Pancreas (tissue), 10 donors: ENCODE data around the gene OR2T8. TPM values are rescaled to one million over a fixed set of nuclear protein-coding genes. Genes with fewer than 3 reads are reported as not detected.

Source experiments
- ATAC-seq, 4 donors: fragments of 200-7000 bp; cut with Tn5 transposase; one replicate each; pipeline versions ENCODE4 v1.8.0 to v1.9.1; 2020; ENCODE audit warnings: mild to moderate bottlenecking in 4 of 4, moderate library complexity in 4 of 4
- DNase-seq, 6 donors: peaks; one replicate each; pipeline ENCODE4 v3.0.0-alpha.2; 2020
- FAIRE-seq: peaks from 2 replicates; lab custom pipeline; 2012; peaks lifted over from hg19 to GRCh38; lab: Jason Lieb, UNC
- H3K27ac ChIP-seq, 4 donors: fragments of 200-600 bp; sonication (generic); 1 replicate in 3 of 4; 2 replicates in 1 of 4; pipeline versions ENCODE4 v1.5.0 to v1.8.0; 2020
- H3K27me3 ChIP-seq, 4 donors: fragments of 200-600 bp; one replicate each; pipeline ENCODE4 v1.8.0; 2021
- H3K36me3 ChIP-seq, 3 donors: fragments of 200-600 bp; sonication (generic) in 1 of 3; one replicate each; pipeline versions ENCODE4 v1.5.0 to v1.8.0; 2020 to 2021
- H3K4me1 ChIP-seq, 3 donors: fragments of 200-600 bp; one replicate each; pipeline ENCODE4 v1.8.0; 2021
- H3K4me3 ChIP-seq, 4 donors: fragments of 200-600 bp; sonication (generic) in 2 of 4; one replicate each; pipeline versions ENCODE4 v1.5.0 to v1.8.0; 2020 to 2021
- H3K9me3 ChIP-seq, 4 donors: fragments of 200-600 bp; one replicate each; pipeline ENCODE4 v1.8.0; 2021
- WGBS, 2 donors: extraction: QIAGEN DNeasy Blood & Tissue Kit; methylation state at CpG; one replicate each; pipeline ENCODE4 v1.1.7; 2013; 5-methylcytosine and 5-hydroxymethylcytosine counted together
- intact Hi-C, 3 donors: fragments of 100-400 bp; cut with DNase I; formaldehyde crosslinking; loops; one replicate each; pipeline versions ENCODE4 v1.11.1 to v1.14.2; 2022
- polyA plus RNA-seq, 2 donors: library from polyadenylated mRNA; stranded (reverse); fragments of 200-250 nt; gene quantifications; one replicate each; pipeline ENCODE4 v1.2.3, GENCODE V29; 2013
- total RNA-seq, 6 donors: library from RNA; stranded (reverse); fragmentation: NEBNext Ultra II Directional in 4 of 6; extraction: Animal tissue kit (Norgen Biotek cat#: 25700) in 4 of 6; gene quantifications; one replicate each; pipeline versions ENCODE4 v1.2.1 to v1.2.4, GENCODE V29; 2021 to 2023
- TF ChIP-seq, protein P1 (sequence below), 4 donors: fragments of 200-600 bp; sonication (generic) in 3 of 4; IDR thresholded peaks; one replicate each; pipeline versions ENCODE4 v1.5.0 to v1.8.0; 2021; ENCODE audit warnings: antibody characterized with exemption in 4 of 4
- donor health status: healthy with polysubstance abuse.
- donor health status: DM: no; HTN: no; CAD: no; lungs with moderate emphysema.
- donor health status: DM: no; HTN: no; CAD: no.
- donor health status: control.
- donor health status: control.
- donor health status: Bipolar disorder and iron deficiency.
- donor health status: DM: yes; HTN: yes; CAD: no.
- donor health status: DM: no; HTN: no; CAD: no.
- donor health status: DM: no; HTN: no; CAD: no.
- donor health status: DM: yes; HTN: yes; CAD: no.

OR2T8 gene
- total and polyA plus RNA-seq, 8 donors: not detected

DNA sequence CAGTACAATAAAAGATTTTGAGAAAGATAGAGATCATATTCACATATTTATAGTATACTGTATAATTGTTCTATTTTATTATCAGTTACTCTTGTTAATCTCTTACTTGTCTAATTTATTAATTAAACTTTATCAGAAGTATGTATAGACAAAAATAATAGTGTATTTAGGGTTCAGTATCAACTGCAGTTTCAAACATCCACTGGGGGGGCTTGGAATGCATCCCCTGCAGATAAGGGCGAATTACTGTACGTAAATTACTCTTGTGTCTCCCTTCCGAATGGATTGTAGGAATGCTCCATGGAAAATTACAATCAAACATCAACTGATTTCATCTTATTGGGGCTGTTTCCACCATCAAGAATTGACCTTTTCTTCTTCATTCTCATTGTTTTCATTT is 28.5 kb downstream of the OR2T8 start, which contains the start of gene OR2L8:
Gene OR2L8, plus strand, starts transcription at position 301 of the 400 bp plus-strand sequence. Its CDS starts 0 bp downstream, at position 301.
- no peak for FAIRE-seq
- Histone ChIP-seq H3K9me3 (no peaks in the 10 kb centered on the region), H3K27ac (no peak within 1 kb of the TSS), H3K36me3 (no peaks in the 10 kb centered on the region), H3K4me1 (no peaks in the 10 kb centered on the region), H3K4me3 (no peak within 1 kb of the TSS), H3K27me3 (no peaks in the 10 kb centered on the region)
- no peak for ATAC-seq
- DNase-seq: no peak
- intact Hi-C loops: no loop called here
- WGBS, 2 donors: 54 to 62% methylated on average over 3 of the region's 3 CpGs
- TF ChIP-seq, protein P1, sequence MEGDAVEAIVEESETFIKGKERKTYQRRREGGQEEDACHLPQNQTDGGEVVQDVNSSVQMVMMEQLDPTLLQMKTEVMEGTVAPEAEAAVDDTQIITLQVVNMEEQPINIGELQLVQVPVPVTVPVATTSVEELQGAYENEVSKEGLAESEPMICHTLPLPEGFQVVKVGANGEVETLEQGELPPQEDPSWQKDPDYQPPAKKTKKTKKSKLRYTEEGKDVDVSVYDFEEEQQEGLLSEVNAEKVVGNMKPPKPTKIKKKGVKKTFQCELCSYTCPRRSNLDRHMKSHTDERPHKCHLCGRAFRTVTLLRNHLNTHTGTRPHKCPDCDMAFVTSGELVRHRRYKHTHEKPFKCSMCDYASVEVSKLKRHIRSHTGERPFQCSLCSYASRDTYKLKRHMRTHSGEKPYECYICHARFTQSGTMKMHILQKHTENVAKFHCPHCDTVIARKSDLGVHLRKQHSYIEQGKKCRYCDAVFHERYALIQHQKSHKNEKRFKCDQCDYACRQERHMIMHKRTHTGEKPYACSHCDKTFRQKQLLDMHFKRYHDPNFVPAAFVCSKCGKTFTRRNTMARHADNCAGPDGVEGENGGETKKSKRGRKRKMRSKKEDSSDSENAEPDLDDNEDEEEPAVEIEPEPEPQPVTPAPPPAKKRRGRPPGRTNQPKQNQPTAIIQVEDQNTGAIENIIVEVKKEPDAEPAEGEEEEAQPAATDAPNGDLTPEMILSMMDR (IDR thresholded peaks at IDR 0.05): no peak

DNA sequence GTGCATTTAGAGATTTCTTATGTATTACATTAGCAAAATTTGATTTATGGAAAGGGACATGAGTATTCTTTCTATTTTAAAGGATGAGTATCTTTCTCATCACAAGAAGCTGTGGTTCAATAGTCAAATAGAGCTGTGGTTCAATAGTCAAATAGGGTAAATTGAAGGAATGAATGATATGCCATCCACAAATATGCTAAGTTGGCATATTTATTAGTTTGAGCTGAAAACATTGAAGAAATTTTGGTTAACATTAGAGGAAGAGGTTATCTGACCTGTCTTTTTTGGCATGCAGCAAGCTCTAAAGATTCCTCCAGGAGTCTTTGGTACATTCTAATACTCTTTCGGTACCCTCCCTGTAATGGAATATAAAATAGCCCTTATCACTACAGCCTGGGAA is 33.4 kb downstream of the OR2T8 start:
- DNase-seq (no peak), ATAC-seq (no peak), FAIRE-seq (no peak)
- 71 to 75% methylated on average over 1 of the region's 1 CpG for WGBS, 2 donors
- Histone ChIP-seq H3K4me3 (no peak overlapping the region), H3K27ac (no peak overlapping the region), H3K27me3 (no peaks in the 10 kb centered on the region), H3K9me3 (no peaks in the 10 kb centered on the region), H3K4me1 (no peaks in the 10 kb centered on the region), H3K36me3 (no peaks in the 10 kb centered on the region)
- TF ChIP-seq, protein P1 (IDR thresholded peaks at IDR 0.05): no peak
- intact Hi-C loops: no loop called here

DNA sequence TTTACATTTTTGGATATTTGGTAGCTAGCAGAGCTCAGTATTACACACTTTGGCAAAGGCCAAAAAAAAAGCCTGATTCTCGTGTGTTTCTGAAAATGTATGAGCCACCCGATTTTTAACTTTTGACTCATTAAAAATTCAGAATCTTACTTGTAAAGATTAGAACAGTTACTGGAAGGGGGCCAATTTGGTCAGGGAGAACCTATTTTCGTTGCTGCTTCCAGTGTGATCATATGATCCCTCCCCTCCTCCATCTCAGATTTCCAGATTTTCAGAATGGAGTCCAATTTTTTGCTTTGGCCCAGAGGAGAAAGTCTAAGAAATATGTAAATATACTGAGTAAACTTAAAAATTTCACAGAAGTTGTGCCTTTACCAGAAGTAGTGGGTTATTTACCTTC is 41.7 kb downstream of the OR2T8 start:
- no peaks in the 10 kb centered on the region for H3K9me3 ChIP-seq
- TF ChIP-seq, protein P1 (IDR thresholded peaks at IDR 0.05): no peak
- no peak for DNase-seq
- H3K27ac ChIP-seq: no peak overlapping the region
- H3K36me3 ChIP-seq: no peaks in the 10 kb centered on the region
- no peak for ATAC-seq
- FAIRE-seq: no peak
- H3K27me3 ChIP-seq: no peaks in the 10 kb centered on the region
- no peak overlapping the region for H3K4me3 ChIP-seq
- 12 to 13% methylated on average over 3 of the region's 3 CpGs for WGBS, 2 donors
- intact Hi-C loops: no loop called here
- no peaks in the 10 kb centered on the region for H3K4me1 ChIP-seq

DNA sequence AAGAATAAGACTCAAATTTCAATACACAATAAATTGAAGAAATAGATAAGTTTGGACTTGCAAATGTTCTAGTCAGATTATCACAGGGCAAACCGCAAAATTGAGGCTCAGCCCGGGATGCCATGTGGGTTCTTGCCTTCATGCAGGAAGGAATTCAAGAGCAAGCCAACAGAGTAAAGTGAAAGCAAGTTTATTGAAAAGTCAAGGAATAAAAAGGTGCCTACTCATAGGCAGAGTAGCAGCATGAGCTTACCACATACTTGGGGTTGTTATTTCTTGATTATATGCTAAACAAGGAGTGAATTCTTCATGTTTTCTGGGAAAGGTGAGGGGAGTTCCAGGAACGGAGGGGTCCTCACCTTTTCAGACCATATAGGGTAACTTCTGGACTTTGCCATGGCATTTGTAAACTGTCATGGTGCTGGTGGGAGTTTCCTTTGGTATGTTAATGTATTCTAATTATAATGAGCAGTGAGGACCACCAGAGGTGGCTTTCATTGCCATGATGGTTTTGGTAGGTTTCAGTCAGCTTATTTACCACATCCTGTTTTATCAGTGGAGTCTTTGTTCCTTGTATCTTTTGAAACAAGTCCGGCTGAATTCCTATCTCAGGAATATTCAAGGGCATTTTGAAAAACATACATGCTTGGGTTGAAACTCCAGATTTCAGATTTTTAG is 43.0 kb downstream of the OR2T8 start:
- Histone ChIP-seq H3K27me3 (no peaks in the 10 kb centered on the region), H3K4me3 (no peak overlapping the region), H3K9me3 (no peaks in the 10 kb centered on the region), H3K4me1 (no peaks in the 10 kb centered on the region), H3K27ac (no peak overlapping the region), H3K36me3 (no peaks in the 10 kb centered on the region)
- intact Hi-C loops: no loop called here
- DNase-seq: no peak
- FAIRE-seq: no peak
- 51 to 52% methylated on average over 4 of the region's 4 CpGs for WGBS, 2 donors
- TF ChIP-seq, protein P1 (IDR thresholded peaks at IDR 0.05): no peak
- ATAC-seq: no peak

DNA sequence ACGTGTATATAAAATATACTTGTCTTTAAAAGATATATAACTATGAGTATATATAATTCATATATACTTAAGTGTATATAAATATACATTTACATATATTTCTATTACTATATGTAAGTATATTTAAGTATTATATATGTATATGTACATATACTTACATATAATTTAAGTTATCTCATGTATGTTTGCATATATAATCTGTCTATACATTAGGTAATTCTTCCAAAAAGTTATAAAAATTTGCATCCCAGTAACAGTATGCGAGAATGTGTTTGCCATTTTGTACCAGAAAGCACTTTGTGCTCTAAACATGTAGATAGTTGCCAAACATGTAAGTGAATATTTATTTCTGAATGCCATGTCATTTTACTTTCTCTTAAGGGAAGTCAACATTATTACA is 44.9 kb downstream of the OR2T8 start, which contains the start of gene OR2AK2:
Gene OR2AK2, plus strand, starts transcription at position 301 of the 400 bp plus-strand sequence. CDS start 144 bp downstream, outside the sequence.
- 62 to 77% methylated on average over 2 of the region's 2 CpGs for WGBS, 2 donors
- ATAC-seq (no peak), DNase-seq (no peak), FAIRE-seq (no peak)
- no peaks in the 10 kb centered on the region for H3K4me1 ChIP-seq
- intact Hi-C loops: no loop called here
- H3K27me3 ChIP-seq: no peaks in the 10 kb centered on the region
- no peak within 1 kb of the TSS for H3K27ac ChIP-seq
- TF ChIP-seq, protein P1 (IDR thresholded peaks at IDR 0.05): no peak
- H3K36me3 ChIP-seq: no peaks in the 10 kb centered on the region
- no peaks in the 10 kb centered on the region for H3K9me3 ChIP-seq
- no peak within 1 kb of the TSS for H3K4me3 ChIP-seq
